OCI-LY1 (cell line): ENCODE data around the gene DGCR2.

Experiments used
- H2AFZ ChIP-seq: fragments of 200-600 bp; sonication (generic), shearing (Covaris generic); 2 replicates; pipeline ENCODE4 v1.6.0; 2014; ENCODE audit warnings: antibody characterized with exemption, mild to moderate bottlenecking, low read length
- H3F3A ChIP-seq: fragments of 200-600 bp; sonication (generic), shearing (Covaris generic); 2 replicates; pipeline ENCODE4 v1.6.0; 2014; ENCODE audit warnings: mild to moderate bottlenecking, antibody characterized with exemption, low read length, moderate library complexity; ENCODE audit not compliant: insufficient read depth
- H3K27ac ChIP-seq: fragments of 200-600 bp; sonication (generic); 2 replicates; pipeline ENCODE4 v1.5.1; 2014; ENCODE audit warnings: low read length, mixed run types, mild to moderate bottlenecking, low read depth; ENCODE audit not compliant: poor library complexity, severe bottlenecking
- H3K27me3 ChIP-seq: fragments of 200-600 bp; sonication (generic); 2 replicates; pipeline ENCODE4 v1.6.0; 2014; ENCODE audit warnings: antibody characterized with exemption, mild to moderate bottlenecking, low read length, moderate library complexity; ENCODE audit not compliant: insufficient read depth
- H3K36me3 ChIP-seq: fragments of 200-600 bp; sonication (generic); 2 replicates; pipeline ENCODE4 v1.6.1; 2014; ENCODE audit warnings: mild to moderate bottlenecking, antibody characterized with exemption, low read length, moderate library complexity, mixed read lengths; ENCODE audit not compliant: insufficient read depth
- H3K4me1 ChIP-seq: fragments of 200-600 bp; sonication (generic); 2 replicates; pipeline ENCODE4 v1.5.1; 2014; ENCODE audit warnings: mild to moderate bottlenecking, low read length, moderate library complexity; ENCODE audit not compliant: insufficient read depth, severe bottlenecking
- H3K4me2 ChIP-seq: fragments of 200-600 bp; sonication (generic), shearing (Covaris generic); 2 replicates; pipeline ENCODE4 v1.6.1; 2014; ENCODE audit warnings: low read length
- H3K4me3 ChIP-seq: fragments of 200-600 bp; sonication (generic); 2 replicates; pipeline ENCODE4 v1.5.1; 2014; ENCODE audit warnings: low read length, low read depth, mild to moderate bottlenecking, mixed read lengths; ENCODE audit not compliant: poor library complexity, severe bottlenecking
- H3K79me2 ChIP-seq: fragments of 200-600 bp; shearing (Covaris generic); 2 replicates; pipeline ENCODE4 v1.6.1; 2016; ENCODE audit warnings: mixed run types, low read length, mixed read lengths; ENCODE audit not compliant: insufficient read depth
- H3K9ac ChIP-seq: fragments of 200-600 bp; sonication (generic), shearing (Covaris generic); 2 replicates; pipeline ENCODE4 v1.6.1; 2014; ENCODE audit warnings: mild to moderate bottlenecking, low read length, mixed read lengths
- H3K9me2 ChIP-seq: fragments of 200-600 bp; sonication (generic), shearing (Covaris generic); 2 replicates; pipeline ENCODE4 v1.6.1; 2014; ENCODE audit warnings: low read depth, mild to moderate bottlenecking, low read length, mixed read lengths
- H3K9me3 ChIP-seq: fragments of 200-600 bp; shearing (Covaris generic); 2 replicates; pipeline ENCODE4 v1.6.1; 2014; ENCODE audit warnings: low read length, mixed read lengths
- H4K20me1 ChIP-seq: fragments of 200-600 bp; sonication (generic), shearing (Covaris generic); 2 replicates; pipeline ENCODE4 v1.6.0; 2016; ENCODE audit warnings: mild to moderate bottlenecking, low read length; ENCODE audit not compliant: insufficient read depth
- EZH2 ChIP-seq: fragments of 200-600 bp; sonication (generic), shearing (Covaris generic); IDR thresholded peaks from 2 replicates; pipeline ENCODE4 v1.8.0; 2017; ENCODE audit warnings: borderline replicate concordance, mixed run types, mild to moderate bottlenecking, antibody characterized with exemption, low read length, moderate library complexity, mixed read lengths
- TF ChIP-seq, protein P1 (sequence below): fragments of 200-600 bp; sonication (generic), shearing (Covaris generic); IDR thresholded peaks from 2 replicates; pipeline ENCODE4 v1.5.1; 2017; ENCODE audit warnings: mild to moderate bottlenecking, antibody characterized with exemption, low read length, moderate library complexity, mixed read lengths

DGCR2 gene

DNA sequence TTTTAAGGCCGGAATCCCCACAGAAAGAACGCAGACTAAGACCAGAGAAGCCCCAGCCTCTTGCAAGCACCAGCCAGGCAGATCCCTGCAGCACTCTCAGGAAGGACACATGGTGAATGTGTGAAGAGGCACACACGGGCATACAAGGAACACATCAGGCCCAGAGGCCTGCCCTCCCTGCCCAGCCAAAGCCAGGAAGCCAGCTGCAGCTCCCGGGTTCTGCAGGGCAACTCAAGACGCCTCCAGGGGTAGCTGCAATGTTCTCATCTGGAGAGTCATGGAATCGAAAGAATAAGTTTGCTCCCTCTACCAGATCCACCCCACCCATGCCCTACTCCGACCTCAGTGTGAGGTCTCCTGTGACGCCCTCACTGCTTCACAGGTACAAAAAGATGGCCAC is 2.3 kb downstream of the DGCR2 start:
- peaks cover 63% of the 10 kb centered on the region for H3K4me1 ChIP-seq
- H3K4me3 ChIP-seq = peak overlapping the region; percentile 99
- TF ChIP-seq, protein P1, sequence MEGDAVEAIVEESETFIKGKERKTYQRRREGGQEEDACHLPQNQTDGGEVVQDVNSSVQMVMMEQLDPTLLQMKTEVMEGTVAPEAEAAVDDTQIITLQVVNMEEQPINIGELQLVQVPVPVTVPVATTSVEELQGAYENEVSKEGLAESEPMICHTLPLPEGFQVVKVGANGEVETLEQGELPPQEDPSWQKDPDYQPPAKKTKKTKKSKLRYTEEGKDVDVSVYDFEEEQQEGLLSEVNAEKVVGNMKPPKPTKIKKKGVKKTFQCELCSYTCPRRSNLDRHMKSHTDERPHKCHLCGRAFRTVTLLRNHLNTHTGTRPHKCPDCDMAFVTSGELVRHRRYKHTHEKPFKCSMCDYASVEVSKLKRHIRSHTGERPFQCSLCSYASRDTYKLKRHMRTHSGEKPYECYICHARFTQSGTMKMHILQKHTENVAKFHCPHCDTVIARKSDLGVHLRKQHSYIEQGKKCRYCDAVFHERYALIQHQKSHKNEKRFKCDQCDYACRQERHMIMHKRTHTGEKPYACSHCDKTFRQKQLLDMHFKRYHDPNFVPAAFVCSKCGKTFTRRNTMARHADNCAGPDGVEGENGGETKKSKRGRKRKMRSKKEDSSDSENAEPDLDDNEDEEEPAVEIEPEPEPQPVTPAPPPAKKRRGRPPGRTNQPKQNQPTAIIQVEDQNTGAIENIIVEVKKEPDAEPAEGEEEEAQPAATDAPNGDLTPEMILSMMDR = no peak
- no peak for TF ChIP-seq EZH2
- H3F3A ChIP-seq = no peaks in the 10 kb centered on the region
- peak overlapping the region; percentile 97; the same call in 1 of the 2 replicates for H3K9ac ChIP-seq
- H3K9me2 ChIP-seq = no peaks in the 10 kb centered on the region
- H3K9me3 ChIP-seq = no peaks in the 10 kb centered on the region
- no peaks in the 10 kb centered on the region for H3K27me3 ChIP-seq
- no peak overlapping the region for H2AFZ ChIP-seq
- no peaks in the 10 kb centered on the region for H4K20me1 ChIP-seq
- H3K4me2 ChIP-seq = peak overlapping the region; percentile 95
- H3K79me2 ChIP-seq = peaks cover 49% of the 10 kb centered on the region
- peaks cover 6% of the 10 kb centered on the region; the same call in 1 of the 2 replicates for H3K36me3 ChIP-seq
- H3K27ac ChIP-seq = peak overlapping the region; percentile 84

DNA sequence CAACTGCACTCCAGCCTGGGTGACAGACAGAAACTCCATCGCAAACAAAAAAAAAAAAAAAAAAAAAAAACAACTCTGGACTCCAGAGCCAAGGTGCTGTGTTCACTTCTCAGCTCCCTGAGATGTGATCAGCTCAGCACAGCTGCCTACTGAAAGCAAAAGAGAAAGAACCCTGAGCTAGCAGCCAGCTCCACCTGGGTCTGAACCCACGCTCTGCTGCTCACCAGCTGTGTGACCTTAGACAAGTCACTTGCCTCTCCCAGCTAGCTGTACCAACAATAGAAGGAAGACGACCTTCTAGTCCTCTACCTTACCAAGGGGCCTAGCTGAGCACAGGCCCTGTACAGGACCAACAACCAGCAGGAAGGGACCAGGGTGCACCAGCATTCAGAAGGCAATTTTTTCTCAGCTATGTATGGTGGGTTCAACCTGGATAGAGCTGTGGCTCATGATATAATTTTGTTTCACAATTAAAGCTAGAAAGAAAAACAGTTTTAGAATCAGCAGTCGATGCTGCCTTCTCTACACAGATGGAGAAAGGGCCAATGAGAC is 3.8 kb downstream of the DGCR2 start:
- Histone ChIP-seq H3K36me3 (peaks cover 6% of the 10 kb centered on the region; the same call in 1 of the 2 replicates), H3K9me2 (no peaks in the 10 kb centered on the region), H3K9ac (peak overlapping the region; percentile 16; the same call in 1 of the 2 replicates), H3K4me1 (peaks cover 63% of the 10 kb centered on the region), H3K79me2 (peaks cover 64% of the 10 kb centered on the region), H3K9me3 (no peaks in the 10 kb centered on the region), H3K27me3 (no peaks in the 10 kb centered on the region), H4K20me1 (no peaks in the 10 kb centered on the region), H2AFZ (no peak overlapping the region), H3F3A (no peaks in the 10 kb centered on the region), H3K4me3 (peak overlapping the region; percentile 99), H3K4me2 (peak overlapping the region; percentile 95), H3K27ac (peak overlapping the region; percentile 84)
- TF ChIP-seq, protein P1 = no peak
- TF ChIP-seq EZH2 = no peak

DNA sequence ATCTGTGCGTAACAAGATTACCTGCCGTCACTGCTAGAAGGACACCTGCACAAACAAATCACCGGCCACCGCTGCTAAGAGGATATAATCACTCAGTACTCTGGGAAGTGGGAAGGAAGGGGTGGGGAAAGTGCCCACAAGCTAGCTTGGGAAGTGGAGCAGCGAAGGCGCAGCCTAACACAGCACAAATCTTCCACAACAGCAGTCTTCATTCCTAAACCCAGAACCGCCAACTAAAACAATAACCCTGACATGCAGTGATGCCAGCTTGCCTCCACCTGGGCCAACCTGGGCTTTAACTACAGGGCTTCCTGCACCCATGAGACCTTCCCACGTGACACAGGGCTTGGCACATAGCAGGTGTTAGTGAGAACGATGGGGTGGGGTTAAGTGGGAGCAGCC is 5.1 kb downstream of the DGCR2 start:
- Histone ChIP-seq H3F3A (no peaks in the 10 kb centered on the region), H3K79me2 (peaks cover 75% of the 10 kb centered on the region), H3K4me3 (peak overlapping the region; percentile 20), H4K20me1 (no peaks in the 10 kb centered on the region), H3K9me3 (no peaks in the 10 kb centered on the region), H3K4me1 (peaks cover 62% of the 10 kb centered on the region), H2AFZ (no peak overlapping the region), H3K27ac (peak overlapping the region; percentile 84), H3K9me2 (no peaks in the 10 kb centered on the region), H3K4me2 (peak overlapping the region; percentile 47), H3K27me3 (no peaks in the 10 kb centered on the region), H3K9ac (no peak overlapping the region; the same call in 1 of the 2 replicates), H3K36me3 (peaks cover 6% of the 10 kb centered on the region; the same call in 1 of the 2 replicates)
- TF ChIP-seq, protein P1 = no peak
- TF ChIP-seq EZH2 = no peak
